Fibroblast of lung (primary cell): ENCODE measurements around the gene QRICH2. TPM values are rescaled to one million over a fixed set of nuclear protein-coding genes. Genes with fewer than 3 reads are reported as not detected.

ENCODE experiments used
- DNase-seq, 2 donors: peaks; one replicate each; pipeline versions ENCODE4 v3.0.0 to v3.0.0-alpha.2; 2010; ENCODE audit warnings: low read depth in 2 of 2
- H2AFZ ChIP-seq: 2 replicates; pipeline ENCODE4 v1.5.1; 2012; ENCODE audit warnings: low read length, control low read depth, inconsistent platforms
- H3K27ac ChIP-seq: 2 replicates; pipeline ENCODE4 v1.5.1; 2011; ENCODE audit warnings: low read length, control low read depth; ENCODE audit not compliant: insufficient read depth
- H3K27me3 ChIP-seq: 2 replicates; pipeline ENCODE4 v1.5.1; 2011; ENCODE audit warnings: mild to moderate bottlenecking, low read length; ENCODE audit not compliant: control insufficient read depth, insufficient read depth
- H3K36me3 ChIP-seq: 2 replicates; pipeline ENCODE4 v1.5.1; 2011; ENCODE audit warnings: low read length; ENCODE audit not compliant: control insufficient read depth, insufficient read depth
- H3K4me1 ChIP-seq: 2 replicates; pipeline ENCODE4 v1.5.1; 2011; ENCODE audit warnings: low read length; ENCODE audit not compliant: control insufficient read depth, insufficient read depth; ENCODE audit errors: extremely low read depth
- H3K4me2 ChIP-seq: 2 replicates; pipeline ENCODE4 v1.5.1; 2011; ENCODE audit warnings: low read length, control low read depth; ENCODE audit not compliant: insufficient read depth; ENCODE audit errors: extremely low read depth
- H3K4me3 ChIP-seq, 4 experiments: fragments of 200-600 bp in 1 of 4; sonication (generic) in 1 of 4; replicated peaks in 1 of 4; 2 replicates each; pipeline ENCODE4 v1.5.1; 2011 to 2016; ENCODE audit warnings: low read length in 4 of 4, low read depth in 3 of 4, mild to moderate bottlenecking in 3 of 4, control low read depth in 2 of 4, inconsistent platforms in 1 of 4, mixed read lengths in 1 of 4; ENCODE audit not compliant: insufficient read depth in 1 of 4; ENCODE audit errors: control extremely low read depth in 1 of 4
- H3K79me2 ChIP-seq: 2 replicates; pipeline ENCODE4 v1.5.1; 2012; ENCODE audit warnings: mild to moderate bottlenecking, low read length, inconsistent platforms; ENCODE audit not compliant: control insufficient read depth, insufficient read depth
- H3K9ac ChIP-seq: 2 replicates; pipeline ENCODE4 v1.5.1; 2011; ENCODE audit warnings: mild to moderate bottlenecking, low read length, control low read depth; ENCODE audit not compliant: insufficient read depth
- H3K9me3 ChIP-seq: 2 replicates; pipeline ENCODE4 v1.5.1; 2012; ENCODE audit warnings: low read depth, low read length; ENCODE audit not compliant: control insufficient read depth, insufficient read depth
- H4K20me1 ChIP-seq: 2 replicates; pipeline ENCODE4 v1.5.1; 2011; ENCODE audit warnings: low read length; ENCODE audit not compliant: control insufficient read depth, insufficient read depth; ENCODE audit errors: extremely low read depth
- CTCF ChIP-seq, 2 donors: IDR thresholded peaks in 1 of 2; conservative IDR thresholded peaks in 1 of 2; 1 replicate in 1 of 2; 2 replicates in 1 of 2; pipeline ENCODE4 v1.5.1; 2011 to 2012; ENCODE audit warnings: low read length in 2 of 2, control low read depth in 1 of 2, inconsistent platforms in 1 of 2, low read depth in 1 of 2, mild to moderate bottlenecking in 1 of 2
- EZH2 ChIP-seq: IDR thresholded peaks from 2 replicates; pipeline ENCODE4 v1.5.1; 2012; ENCODE audit warnings: low read length, control low read depth, mild to moderate bottlenecking; ENCODE audit errors: missing control alignments
- polyA plus RNA-seq, 2 donors: library from polyadenylated mRNA; depleted of rRNA in 1 of 2; stranded (reverse) in 1 of 2; unstranded in 1 of 2; fragments of >200 nt; gene quantifications; 2 replicates each; pipeline ENCODE4 v1.2.1, GENCODE V29; 2011 to 2012; ENCODE audit warnings: missing spikeins in 1 of 2
- total RNA-seq: library from RNA; depleted of rRNA; stranded (reverse); fragments of >200 nt; gene quantifications from 2 replicates; pipeline ENCODE4 v1.2.1, GENCODE V29; 2014

QRICH2 gene
- total and polyA plus RNA-seq, 2 donors (not counting 1 experiment from before 2014, with no cell fraction given): 0.26 to 4.3 TPM

DNA sequence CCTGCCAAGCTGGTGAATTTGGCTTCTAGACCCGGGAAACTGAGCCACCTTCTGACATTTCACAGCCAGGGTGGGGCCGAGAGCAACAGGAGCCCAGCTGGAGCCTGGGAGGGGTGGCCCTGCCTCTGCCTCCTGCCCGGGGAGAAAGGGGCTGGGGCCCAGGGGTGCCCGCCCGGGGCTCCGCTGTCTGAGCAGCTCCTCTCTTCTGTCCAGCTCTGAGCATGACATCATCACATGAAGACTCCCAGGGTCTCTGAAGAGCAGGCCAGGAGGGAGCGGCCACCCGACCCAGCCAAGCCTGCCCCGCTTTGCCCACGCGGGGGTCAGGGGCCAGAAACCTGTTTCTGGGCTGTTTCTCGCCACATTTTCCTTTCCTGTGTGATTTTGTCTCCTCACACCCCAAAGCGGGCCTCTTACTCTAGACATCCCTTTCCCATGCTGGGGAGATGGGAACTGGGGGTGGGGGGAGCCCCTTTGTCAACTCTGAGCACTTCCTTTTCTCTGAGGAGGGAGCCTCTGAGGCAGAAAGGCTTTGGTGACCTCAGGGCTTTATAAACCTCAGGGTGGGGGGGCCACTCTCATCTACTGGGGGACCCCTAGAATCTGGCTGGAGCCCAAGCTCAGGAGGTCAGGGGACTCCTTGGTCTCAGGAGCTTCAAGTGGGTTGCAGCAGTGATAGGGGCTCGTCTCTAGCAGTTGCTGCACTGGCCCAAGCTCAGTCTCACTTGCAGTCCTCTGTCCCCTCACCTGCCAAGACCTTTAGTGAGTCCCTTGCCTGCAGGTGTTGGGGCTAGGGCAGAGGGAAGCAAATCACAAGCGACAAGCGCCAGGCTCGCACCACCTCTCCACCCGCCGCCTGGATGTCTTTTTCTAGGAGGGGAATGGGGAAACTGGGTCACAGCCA, 35.3 kb downstream of the QRICH2 start:
- Histone ChIP-seq H2AFZ (no peak overlapping the region), H3K27me3 (no peaks in the 10 kb centered on the region), H3K9ac (no peak overlapping the region), H3K4me2 (no peak overlapping the region), H3K79me2 (peaks cover 17% of the 10 kb centered on the region), H4K20me1 (no peaks in the 10 kb centered on the region), H3K36me3 (peaks cover 12% of the 10 kb centered on the region), H3K4me1 (peaks cover 9% of the 10 kb centered on the region), H3K4me3 (no peak overlapping the region), H3K9me3 (no peaks in the 10 kb centered on the region), H3K27ac (no peak overlapping the region)
- TF ChIP-seq CTCF (conservative IDR thresholded peaks at IDR 0.05 in 1 of 2, IDR thresholded peaks at IDR 0.05 in 1 of 2; ENCODE audit: low read depth in 1 of 2, low read length in 2 of 2): no peak
- no peak for TF ChIP-seq EZH2
- DNase-seq: no peak

- Histone ChIP-seq H3K27ac (no peak overlapping the region), H3K4me1 (peaks cover 9% of the 10 kb centered on the region), H3K9ac (no peak overlapping the region), H3K27me3 (no peaks in the 10 kb centered on the region), H2AFZ (no peak overlapping the region), H3K36me3 (peaks cover 12% of the 10 kb centered on the region), H3K4me2 (peak overlapping the region; percentile 29), H3K79me2 (peaks cover 24% of the 10 kb centered on the region), H3K9me3 (no peaks in the 10 kb centered on the region), H3K4me3 (no peak overlapping the region), H4K20me1 (no peaks in the 10 kb centered on the region)
- no peak for DNase-seq
- TF ChIP-seq CTCF (conservative IDR thresholded peaks at IDR 0.05 in 1 of 2, IDR thresholded peaks at IDR 0.05 in 1 of 2; ENCODE audit: low read depth in 1 of 2, low read length in 2 of 2) (no peak), EZH2 (no peak)
These were observed 36.2 kb downstream of the QRICH2 start for GRCh38 chr17:76271669-76272540.
